HEK293T (cell line): ENCODE results near the gene MSX2.

Source experiments
- ARNT ChIP-seq: fragments of 450-650 bp; IDR thresholded peaks from 2 replicates; pipeline ENCODE4 v1.6.1; 2017; ENCODE audit warnings: mild to moderate bottlenecking
- FOXA1 ChIP-seq: fragments of 450-650 bp; IDR thresholded peaks from 2 replicates; pipeline ENCODE4 v1.6.1; 2016; ENCODE audit warnings: mild to moderate bottlenecking
- FOXM1 ChIP-seq: fragments of 450-650 bp; IDR thresholded peaks from 2 replicates; pipeline ENCODE4 v1.6.1; 2017; ENCODE audit warnings: mild to moderate bottlenecking, borderline replicate concordance
- LEF1 ChIP-seq: fragments of 450-650 bp; IDR thresholded peaks from 2 replicates; pipeline ENCODE4 v1.6.1; 2017; ENCODE audit warnings: mild to moderate bottlenecking, borderline replicate concordance
- PKNOX1 ChIP-seq: fragments of 450-650 bp; IDR thresholded peaks from 2 replicates; pipeline ENCODE4 v1.6.1; 2016
- SP1 ChIP-seq: fragments of 450-650 bp; IDR thresholded peaks from 2 replicates; pipeline ENCODE4 v1.6.1; 2017
- SUZ12 ChIP-seq: fragments of 450-650 bp; IDR thresholded peaks from 2 replicates; pipeline ENCODE4 v1.6.1; 2016; ENCODE audit warnings: mild to moderate bottlenecking
- TARDBP ChIP-seq: fragments of 450-650 bp; IDR thresholded peaks from 2 replicates; pipeline ENCODE4 v1.6.1; 2016

- no peak for TF ChIP-seq LEF1
- no peak for TF ChIP-seq PKNOX1
- no peak for TF ChIP-seq SUZ12
- no peak for TF ChIP-seq FOXM1
- no peak for TF ChIP-seq FOXA1
- TF ChIP-seq TARDBP: no peak
- no peak for TF ChIP-seq ARNT
- TF ChIP-seq SP1: no peak
Measured at GRCh38 chr5:174733836-174734235, 9.5 kb downstream of the MSX2 start.
